ENCODE data around the gene MCM3AP.
A peak's percentile ranks its signal among the peaks of the same experiment; 100 is the strongest.
"Not testable (repeated sequence)": the region's sequence is repeated elsewhere in the genome, so short reads cannot be mapped to it uniquely, and the experiment has no call there.

The MCM3AP gene

DNA sequence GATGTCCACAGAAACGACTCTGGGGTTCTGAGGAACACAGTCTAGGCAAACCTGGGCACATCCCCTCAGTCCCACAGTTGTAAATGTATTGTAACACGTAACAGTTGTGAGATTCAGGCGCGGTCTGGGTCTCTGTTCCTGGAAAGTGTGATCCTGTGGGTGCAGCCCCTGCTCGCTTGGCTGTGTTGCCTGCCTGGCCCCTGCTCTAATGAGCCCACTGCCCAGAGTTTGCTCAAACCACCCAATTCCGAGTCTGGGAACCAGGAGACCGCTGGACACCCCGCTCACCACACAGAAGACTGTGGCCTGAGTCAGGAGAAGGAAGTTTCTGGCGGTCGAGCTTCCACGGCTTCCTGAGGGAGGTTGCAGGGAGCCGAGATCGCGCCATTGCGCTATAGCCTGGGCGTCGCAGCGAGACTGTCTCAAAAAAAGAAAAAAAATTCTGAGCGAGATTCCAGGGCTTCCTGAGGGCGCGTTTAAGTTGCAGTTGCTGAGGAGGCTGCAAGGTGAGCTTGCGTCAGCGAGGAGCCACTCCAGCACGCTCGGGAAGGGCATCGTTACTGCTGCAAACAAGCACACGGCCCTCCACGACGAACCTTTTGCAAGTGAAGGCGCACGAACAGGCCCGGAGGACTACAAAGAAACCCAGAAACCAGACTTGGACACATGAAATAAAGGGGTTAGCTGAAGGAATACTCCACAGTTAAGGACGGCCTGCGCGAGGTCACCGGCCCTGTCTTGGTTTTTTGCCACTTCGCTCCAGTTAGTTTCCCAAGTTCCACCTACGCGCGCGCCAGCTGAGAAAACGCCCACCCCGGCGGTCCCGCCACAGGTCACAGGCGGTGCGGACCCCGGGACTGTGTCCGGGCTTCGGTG, 37.2 kb upstream of the MCM3AP start:
- Histone ChIP-seq H3K4me3 (ENCODE audit: low read length) (peak overlapping the region; percentile 100), H3K27ac (ENCODE audit: low read depth, low read length) (peak overlapping the region; percentile 96), H3K9me3 (ENCODE audit: insufficient read depth, low read depth, low read length) (no peaks in the 10 kb centered on the region), H3K36me3 (ENCODE audit: insufficient read depth, low read length) (peaks cover 23% of the 10 kb centered on the region), H3K4me1 (ENCODE audit: insufficient read depth, low read length) (peaks cover 22% of the 10 kb centered on the region), H3K9ac (ENCODE audit: low read depth, low read length) (peak overlapping the region; percentile 96), H3K27me3 (ENCODE audit: insufficient read depth, low read length) (no peaks in the 10 kb centered on the region)
- 5% methylated on average over 50 of the region's 50 CpGs for WGBS

DNA sequence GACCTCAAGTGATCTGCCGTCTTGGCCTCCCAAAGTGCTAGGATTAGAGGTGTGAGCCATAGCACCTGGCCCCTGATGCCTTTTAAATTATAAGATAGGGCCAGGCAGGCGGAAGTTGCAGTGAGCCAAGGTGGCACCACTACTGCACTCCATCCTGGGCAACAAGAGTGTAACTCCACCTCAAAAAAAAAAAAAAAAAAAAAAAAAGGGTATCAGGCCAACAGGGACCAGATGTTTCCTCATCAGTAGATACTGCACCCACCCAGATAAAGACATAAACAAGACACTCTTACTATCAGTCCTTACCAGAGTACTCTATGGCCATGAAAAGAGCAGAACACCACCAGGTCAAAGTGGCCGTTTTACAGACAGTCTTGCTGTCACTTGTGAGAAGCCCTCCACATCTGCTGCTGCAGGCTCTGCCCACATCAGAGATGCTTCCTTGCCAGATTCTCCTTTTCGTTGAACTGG, 35.0 kb upstream of the MCM3AP start:
- no peak overlapping the region for H3K9ac ChIP-seq (ENCODE audit: low read depth, low read length)
- H3K27me3 ChIP-seq (ENCODE audit: insufficient read depth, low read length) = no peaks in the 10 kb centered on the region
- 97% methylated on average over 4 of the region's 4 CpGs for WGBS
- peaks cover 15% of the 10 kb centered on the region for H3K36me3 ChIP-seq (ENCODE audit: insufficient read depth, low read length)
- H3K27ac ChIP-seq (ENCODE audit: low read depth, low read length) = no peak overlapping the region
- H3K4me1 ChIP-seq (ENCODE audit: insufficient read depth, low read length) = peaks cover 12% of the 10 kb centered on the region
- H3K9me3 ChIP-seq (ENCODE audit: insufficient read depth, low read depth, low read length) = no peaks in the 10 kb centered on the region
- peak overlapping the region; percentile 27; the same call in 1 of the 2 replicates for H3K4me3 ChIP-seq (ENCODE audit: low read length)

DNA sequence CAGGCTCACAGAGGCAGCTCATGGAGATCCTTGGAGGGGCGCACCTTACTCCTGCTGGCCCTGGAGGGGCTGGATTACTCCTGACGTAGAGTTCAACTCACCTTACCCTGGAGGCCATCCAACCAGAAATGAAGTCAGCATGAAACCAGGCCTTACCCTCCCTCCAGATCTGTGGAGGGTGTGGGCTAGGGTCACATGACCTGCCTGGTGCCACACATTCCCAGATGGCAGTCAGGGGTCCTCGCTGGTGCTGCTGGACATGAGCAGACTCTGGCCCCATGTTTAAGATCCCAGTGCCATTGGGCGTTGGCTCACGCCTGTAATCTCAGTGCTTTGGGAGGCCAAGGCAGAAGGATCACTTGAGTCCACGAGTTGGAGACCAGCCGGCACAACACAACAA, 33.8 kb upstream of the MCM3AP start:
- Histone ChIP-seq H3K9ac (ENCODE audit: low read depth, low read length) (no peak overlapping the region), H3K27ac (ENCODE audit: low read depth, low read length) (no peak overlapping the region), H3K4me3 (ENCODE audit: low read length) (no peak overlapping the region), H3K27me3 (ENCODE audit: insufficient read depth, low read length) (no peaks in the 10 kb centered on the region), H3K36me3 (ENCODE audit: insufficient read depth, low read length) (peaks cover 23% of the 10 kb centered on the region), H3K4me1 (ENCODE audit: insufficient read depth, low read length) (peaks cover 11% of the 10 kb centered on the region; the same call in 1 of the 2 replicates), H3K9me3 (ENCODE audit: insufficient read depth, low read depth, low read length) (no peaks in the 10 kb centered on the region)
- WGBS = 92% methylated on average over 7 of the region's 7 CpGs

DNA sequence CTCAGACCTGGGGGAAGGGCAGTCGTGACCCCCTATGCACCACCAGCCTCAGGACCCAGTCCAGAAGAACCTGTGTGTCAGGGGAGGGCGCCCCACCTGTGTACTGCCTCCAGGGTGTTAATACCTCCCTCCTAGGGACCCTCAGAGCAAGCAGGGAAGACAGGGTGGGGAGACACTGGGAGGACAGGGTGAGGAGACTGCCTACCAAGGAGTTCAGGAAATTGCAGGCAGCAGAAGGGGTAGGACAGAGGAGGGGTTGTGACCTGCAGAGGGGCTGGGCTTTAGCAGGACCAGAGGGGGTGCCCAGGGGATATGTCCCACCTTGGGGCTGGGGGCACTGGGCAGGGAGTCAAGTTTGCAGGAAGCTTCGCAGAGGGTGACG, 33.0 kb upstream of the MCM3AP start:
- Histone ChIP-seq H3K27ac (ENCODE audit: low read depth, low read length) (no peak overlapping the region), H3K9ac (ENCODE audit: low read depth, low read length) (no peak overlapping the region), H3K36me3 (ENCODE audit: insufficient read depth, low read length) (peaks cover 24% of the 10 kb centered on the region), H3K27me3 (ENCODE audit: insufficient read depth, low read length) (no peaks in the 10 kb centered on the region), H3K4me1 (ENCODE audit: insufficient read depth, low read length) (peaks cover 11% of the 10 kb centered on the region; the same call in 1 of the 2 replicates), H3K4me3 (ENCODE audit: low read length) (no peak overlapping the region), H3K9me3 (ENCODE audit: insufficient read depth, low read depth, low read length) (no peaks in the 10 kb centered on the region)
- 73% methylated on average over 4 of the region's 4 CpGs for WGBS

DNA sequence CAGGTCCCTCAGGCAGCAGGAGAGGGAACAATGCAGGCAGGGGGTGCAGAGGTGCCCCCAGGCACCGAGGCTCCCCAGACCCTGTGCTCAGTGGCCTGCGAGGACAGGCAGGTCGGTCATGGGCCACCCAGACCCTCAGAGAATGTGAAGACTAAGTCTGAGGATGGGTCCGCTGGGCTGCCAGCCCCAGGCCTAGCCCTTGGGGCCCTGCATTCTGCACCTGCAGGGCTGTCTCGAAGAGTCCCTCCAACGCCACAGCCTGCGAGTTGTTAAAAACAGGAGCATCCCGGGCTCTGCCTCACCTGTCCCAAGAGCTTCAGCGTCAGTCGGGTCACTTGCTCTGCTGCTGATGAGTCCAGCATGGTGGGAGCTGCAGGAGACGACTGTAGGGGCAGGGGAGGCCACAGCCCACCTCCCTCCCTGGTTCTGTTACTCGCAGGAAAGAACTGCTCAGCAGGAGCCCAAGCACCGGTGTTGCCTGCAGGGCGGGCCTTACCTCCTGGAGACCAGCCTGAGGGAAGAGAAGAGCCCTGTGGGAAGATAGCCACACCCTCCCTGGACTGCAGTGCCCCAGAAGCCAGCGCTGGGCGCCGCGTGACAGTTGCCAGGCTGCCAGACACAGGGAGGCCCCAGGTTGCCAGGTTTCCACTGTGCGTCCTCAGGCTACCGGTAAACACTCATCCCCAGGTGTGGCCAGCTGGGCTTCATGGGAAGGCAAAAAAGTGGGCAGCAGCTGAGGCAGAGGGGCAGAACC, 32.5 kb upstream of the MCM3AP start:
- no peaks in the 10 kb centered on the region for H3K27me3 ChIP-seq (ENCODE audit: insufficient read depth, low read length)
- H3K9ac ChIP-seq (ENCODE audit: low read depth, low read length) = no peak overlapping the region
- peaks cover 11% of the 10 kb centered on the region; the same call in 1 of the 2 replicates for H3K4me1 ChIP-seq (ENCODE audit: insufficient read depth, low read length)
- 47% methylated on average over 20 of the region's 20 CpGs for WGBS
- no peak overlapping the region for H3K4me3 ChIP-seq (ENCODE audit: low read length)
- H3K27ac ChIP-seq (ENCODE audit: low read depth, low read length) = no peak overlapping the region
- H3K9me3 ChIP-seq (ENCODE audit: insufficient read depth, low read depth, low read length) = no peaks in the 10 kb centered on the region
- peaks cover 29% of the 10 kb centered on the region for H3K36me3 ChIP-seq (ENCODE audit: insufficient read depth, low read length)

DNA sequence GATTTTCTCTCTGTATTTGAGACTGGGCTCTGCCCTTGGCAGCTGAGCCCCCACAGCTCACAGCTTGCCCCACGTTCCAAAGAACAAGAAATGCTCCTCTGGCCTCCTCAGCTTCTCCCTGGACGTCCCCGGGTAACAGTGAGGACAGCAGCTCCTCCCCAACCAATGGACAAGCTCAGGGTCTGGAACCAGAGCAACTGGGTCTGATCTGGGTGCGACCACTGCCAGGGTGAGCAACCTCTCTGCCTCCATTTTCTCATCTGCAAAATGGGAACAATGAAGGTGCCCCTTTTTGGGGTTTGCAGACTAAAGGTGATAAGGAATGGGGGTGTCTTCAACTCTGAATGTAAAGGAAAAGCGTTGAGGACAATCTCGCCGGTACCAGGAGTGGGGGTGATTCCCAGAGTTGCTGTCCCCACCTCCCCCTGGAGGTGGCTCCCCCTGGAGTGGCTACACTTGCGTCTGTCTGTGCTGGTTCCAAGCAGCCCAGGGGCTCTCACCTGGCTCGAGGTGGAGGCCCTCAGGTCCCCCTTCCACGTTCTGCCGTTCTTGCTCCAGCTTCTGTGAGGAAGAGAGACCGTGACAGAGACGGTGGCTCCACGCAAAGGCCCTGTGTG, 31.4 kb upstream of the MCM3AP start:
- no peak overlapping the region for H3K9ac ChIP-seq (ENCODE audit: low read depth, low read length)
- no peaks in the 10 kb centered on the region for H3K9me3 ChIP-seq (ENCODE audit: insufficient read depth, low read depth, low read length)
- H3K36me3 ChIP-seq (ENCODE audit: insufficient read depth, low read length) = peaks cover 29% of the 10 kb centered on the region
- no peak overlapping the region for H3K4me3 ChIP-seq (ENCODE audit: low read length)
- no peaks in the 10 kb centered on the region for H3K27me3 ChIP-seq (ENCODE audit: insufficient read depth, low read length)
- peaks cover 7% of the 10 kb centered on the region; the same call in 1 of the 2 replicates for H3K4me1 ChIP-seq (ENCODE audit: insufficient read depth, low read length)
- WGBS = 91% methylated on average over 14 of the region's 14 CpGs
- no peak overlapping the region for H3K27ac ChIP-seq (ENCODE audit: low read depth, low read length)

DNA sequence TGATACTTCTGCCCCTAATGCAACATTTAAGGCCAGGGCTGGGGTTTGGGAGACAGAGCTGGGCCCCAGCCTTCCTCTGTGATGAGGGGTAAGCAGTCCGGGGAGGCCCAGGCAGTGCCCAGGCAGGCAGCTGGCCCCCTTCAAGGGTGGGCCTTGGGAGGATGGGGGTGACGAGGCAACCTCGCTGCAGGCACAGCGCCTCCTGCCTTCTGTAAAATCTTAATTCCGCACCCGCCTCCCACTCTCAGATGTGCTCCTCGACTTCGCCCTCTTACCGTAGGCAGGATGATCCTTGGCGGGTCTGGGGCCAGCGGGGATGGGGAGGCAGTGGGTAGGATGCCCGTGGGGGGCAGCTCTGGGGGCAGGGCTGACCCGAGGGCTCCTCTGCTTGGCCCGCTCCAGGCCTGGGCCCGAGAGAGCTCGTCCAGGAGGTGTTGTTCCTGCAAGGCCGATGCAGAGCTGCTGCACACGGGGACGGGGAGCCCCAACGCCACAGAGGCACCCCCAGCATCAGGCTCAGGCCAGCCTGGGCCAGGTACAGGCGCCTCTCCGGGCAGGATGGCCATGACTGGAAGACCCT, 29.1 kb upstream of the MCM3AP start:
- Histone ChIP-seq H3K9me3 (ENCODE audit: insufficient read depth, low read depth, low read length) (no peaks in the 10 kb centered on the region), H3K27me3 (ENCODE audit: insufficient read depth, low read length) (no peaks in the 10 kb centered on the region), H3K27ac (ENCODE audit: low read depth, low read length) (no peak overlapping the region), H3K4me3 (ENCODE audit: low read length) (no peak overlapping the region), H3K9ac (ENCODE audit: low read depth, low read length) (no peak overlapping the region), H3K4me1 (ENCODE audit: insufficient read depth, low read length) (no peaks in the 10 kb centered on the region), H3K36me3 (ENCODE audit: insufficient read depth, low read length) (peaks cover 26% of the 10 kb centered on the region)
- WGBS = 95% methylated on average over 22 of the region's 22 CpGs

DNA sequence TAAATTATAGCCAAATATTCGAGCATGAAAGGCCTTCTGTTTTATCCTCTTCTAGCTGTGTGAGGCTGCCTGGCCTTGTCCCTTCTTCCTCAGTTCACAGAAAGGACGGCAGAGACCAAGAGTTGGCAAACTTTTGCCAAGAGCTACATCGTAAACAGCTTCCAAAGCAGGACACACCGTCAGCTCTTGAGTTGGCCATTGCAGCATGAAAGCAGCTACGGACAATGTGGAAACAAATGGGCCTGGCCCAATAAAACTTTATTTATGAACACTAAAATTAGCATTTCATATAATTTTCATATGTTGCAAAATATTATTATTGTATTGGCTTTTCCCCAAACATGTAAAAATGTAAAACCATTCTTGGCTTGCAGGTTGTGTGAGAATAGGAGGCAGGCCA, 27.5 kb upstream of the MCM3AP start:
- Histone ChIP-seq H3K27me3 (ENCODE audit: insufficient read depth, low read length) (no peaks in the 10 kb centered on the region), H3K36me3 (ENCODE audit: insufficient read depth, low read length) (peaks cover 35% of the 10 kb centered on the region), H3K27ac (ENCODE audit: low read depth, low read length) (no peak overlapping the region), H3K9me3 (ENCODE audit: insufficient read depth, low read depth, low read length) (no peaks in the 10 kb centered on the region), H3K4me3 (ENCODE audit: low read length) (no peak overlapping the region), H3K4me1 (ENCODE audit: insufficient read depth, low read length) (no peaks in the 10 kb centered on the region), H3K9ac (ENCODE audit: low read depth, low read length) (no peak overlapping the region)
- WGBS = 96% methylated on average over 5 of the region's 5 CpGs

DNA sequence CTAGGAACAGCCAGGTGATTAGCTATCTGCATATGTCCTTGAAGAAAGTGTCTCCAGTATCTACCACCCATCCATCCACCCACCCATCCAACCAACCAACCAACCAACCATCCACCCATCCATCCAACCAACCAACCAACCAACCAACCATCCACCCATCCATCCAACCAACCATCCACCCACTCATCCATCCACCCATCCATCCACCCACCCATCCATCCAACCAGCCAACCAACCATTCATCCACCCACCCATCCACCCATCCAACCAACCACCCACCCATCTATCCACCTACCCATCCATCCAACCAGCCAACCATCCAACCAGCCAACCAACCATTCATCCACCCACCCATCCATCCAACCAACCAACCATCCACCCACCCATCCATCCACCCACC, 26.2 kb upstream of the MCM3AP start:
- H3K4me1 ChIP-seq (ENCODE audit: insufficient read depth, low read length) = no peaks in the 10 kb centered on the region
- no peaks in the 10 kb centered on the region for H3K27me3 ChIP-seq (ENCODE audit: insufficient read depth, low read length)
- H3K4me3 ChIP-seq (ENCODE audit: low read length) = no peak overlapping the region
- H3K36me3 ChIP-seq (ENCODE audit: insufficient read depth, low read length) = peaks cover 40% of the 10 kb centered on the region
- H3K9ac ChIP-seq (ENCODE audit: low read depth, low read length) = no peak overlapping the region
- H3K9me3 ChIP-seq (ENCODE audit: insufficient read depth, low read depth, low read length) = no peaks in the 10 kb centered on the region
- H3K27ac ChIP-seq (ENCODE audit: low read depth, low read length) = no peak overlapping the region

DNA sequence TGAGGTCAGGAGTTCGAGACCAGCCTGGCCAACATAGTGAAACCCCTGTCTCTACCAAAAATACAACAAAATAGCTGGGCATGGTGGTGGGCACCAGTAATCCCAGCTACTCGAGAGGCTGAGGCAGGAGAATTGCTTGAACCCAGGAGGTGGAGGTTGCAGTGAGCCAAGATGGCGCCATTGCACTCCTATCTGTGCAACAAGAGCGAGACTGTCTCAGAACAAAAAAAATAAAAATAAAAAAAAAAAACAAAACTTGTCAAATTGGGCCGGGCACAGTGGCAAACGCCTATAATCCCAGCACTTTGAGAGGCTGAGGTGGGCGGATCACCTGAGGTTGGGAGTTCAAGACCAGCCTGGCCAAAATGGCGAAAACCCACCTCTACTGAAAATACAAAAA, 24.8 kb upstream of the MCM3AP start:
- H3K9ac ChIP-seq (ENCODE audit: low read depth, low read length); H3K4me1 ChIP-seq (ENCODE audit: insufficient read depth, low read length); H3K9me3 ChIP-seq (ENCODE audit: insufficient read depth, low read depth, low read length); H3K4me3 ChIP-seq (ENCODE audit: low read length); H3K27me3 ChIP-seq (ENCODE audit: insufficient read depth, low read length); H3K27ac ChIP-seq (ENCODE audit: low read depth, low read length): not testable (repeated sequence)
- WGBS = 89% methylated on average over 8 of the region's 8 CpGs
- H3K36me3 ChIP-seq (ENCODE audit: insufficient read depth, low read length) = peaks cover 39% of the 10 kb centered on the region

DNA sequence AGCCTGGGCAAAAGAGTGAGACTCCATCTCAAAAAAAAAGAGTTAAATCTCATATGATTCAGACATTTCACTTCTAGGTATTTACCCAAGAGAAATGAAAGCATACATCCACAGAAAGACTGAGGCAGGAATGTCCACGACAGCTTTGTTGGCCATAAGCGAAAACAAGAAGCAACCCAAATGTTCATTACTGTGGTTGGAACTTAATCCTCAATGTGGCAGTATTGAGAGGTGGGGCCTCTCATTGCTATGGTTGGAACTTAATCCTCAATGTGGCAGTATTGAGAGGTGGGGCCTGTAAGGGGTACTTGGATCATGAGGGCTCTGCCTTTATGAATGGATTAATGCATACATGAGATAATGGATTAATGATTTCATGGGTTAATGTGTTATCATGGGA, 23.0 kb upstream of the MCM3AP start:
- H3K36me3 ChIP-seq (ENCODE audit: insufficient read depth, low read length) = peaks cover 43% of the 10 kb centered on the region
- no peaks in the 10 kb centered on the region for H3K27me3 ChIP-seq (ENCODE audit: insufficient read depth, low read length)
- 97% methylated on average over 2 of the region's 2 CpGs for WGBS

More for the DNA sequence above, 23.0 kb upstream of the MCM3AP start:
- Histone ChIP-seq H3K4me3 (ENCODE audit: low read length) (no peak overlapping the region), H3K9ac (ENCODE audit: low read depth, low read length) (no peak overlapping the region), H3K9me3 (ENCODE audit: insufficient read depth, low read depth, low read length) (no peaks in the 10 kb centered on the region), H3K27ac (ENCODE audit: low read depth, low read length) (no peak overlapping the region), H3K4me1 (ENCODE audit: insufficient read depth, low read length) (no peaks in the 10 kb centered on the region)

Data from HUES64 (cell line).